SKM-1 (cell line): ENCODE data around the gene SLC5A2.
"Not testable (repeated sequence)": the region's sequence is repeated elsewhere in the genome, so short reads cannot be mapped to it uniquely, and the experiment has no call there.

ENCODE experiments used
- DNase-seq: peaks from one replicate; lab custom pipeline; 2025; ENCODE audit not compliant: unreplicated experiment; lab: John Stamatoyannopoulos, UW

The SLC5A2 gene

DNA sequence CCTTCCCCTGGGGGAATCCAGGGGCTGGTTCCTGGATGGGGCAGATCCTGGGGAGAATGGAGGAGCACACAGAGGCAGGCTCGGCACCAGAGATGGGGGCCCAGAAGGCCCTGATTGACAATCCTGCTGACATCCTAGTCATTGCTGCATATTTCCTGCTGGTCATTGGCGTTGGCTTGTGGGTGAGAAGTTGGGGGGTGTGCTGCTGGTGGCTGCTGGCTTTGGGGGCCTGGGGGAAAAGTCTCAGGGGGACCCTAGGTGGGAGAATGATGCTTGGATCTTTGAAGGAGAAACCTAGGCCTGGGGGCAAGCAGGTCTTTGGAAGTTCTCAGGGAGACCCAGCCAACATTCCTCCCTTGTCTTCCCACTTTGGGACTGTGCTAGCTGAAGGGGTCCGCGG lies at the start of gene SLC5A2:
TSS of gene SLC5A2 (plus strand) at position 43 of the 400 bp plus-strand sequence. CDS start at position 57, 14 bp downstream.
- no peak for DNase-seq

DNA sequence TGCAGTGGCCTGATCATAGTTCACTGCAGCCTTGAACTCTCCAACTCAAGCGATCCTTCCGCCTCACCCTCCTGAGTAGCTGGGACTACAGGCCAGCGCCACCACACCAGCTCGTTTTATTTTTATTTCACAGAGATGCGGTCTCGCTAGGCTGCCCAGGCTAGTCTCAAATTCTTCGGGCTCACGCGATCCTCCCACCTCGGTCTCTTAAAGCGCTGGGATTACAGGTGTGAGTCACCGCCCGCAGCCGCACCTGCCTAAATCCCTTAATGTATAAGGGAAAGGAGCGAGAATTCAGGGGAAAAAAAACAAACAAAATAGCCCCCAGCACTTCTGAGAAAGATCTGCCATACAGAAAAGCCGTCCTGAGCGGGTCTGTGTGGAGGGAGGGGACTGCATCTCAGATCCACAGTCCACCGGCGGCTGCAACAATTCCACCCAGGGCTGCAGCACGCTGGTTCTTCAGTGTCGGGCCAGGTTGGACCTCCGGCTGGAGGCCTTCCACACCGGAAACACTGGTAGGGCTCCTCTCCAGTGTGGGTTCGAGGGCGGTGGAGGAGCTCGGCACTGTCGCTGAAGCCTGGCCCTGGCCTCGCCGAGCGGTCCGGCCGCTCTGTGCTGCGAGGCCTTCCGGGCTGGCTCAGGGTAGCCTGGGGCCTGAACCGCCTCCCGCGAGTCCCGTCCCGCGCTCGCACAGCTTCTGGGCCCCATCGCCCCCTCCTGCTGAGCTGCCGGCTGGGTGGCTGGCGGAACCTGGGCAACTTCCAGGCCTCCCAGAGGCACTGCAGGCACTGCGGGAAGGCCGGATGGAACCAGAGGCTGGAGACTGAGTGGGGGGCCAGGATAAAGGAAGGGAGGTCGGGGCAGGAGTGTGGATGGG lies 47.3 kb upstream of the SLC5A2 start:
- DNase-seq = no peak

DNA sequence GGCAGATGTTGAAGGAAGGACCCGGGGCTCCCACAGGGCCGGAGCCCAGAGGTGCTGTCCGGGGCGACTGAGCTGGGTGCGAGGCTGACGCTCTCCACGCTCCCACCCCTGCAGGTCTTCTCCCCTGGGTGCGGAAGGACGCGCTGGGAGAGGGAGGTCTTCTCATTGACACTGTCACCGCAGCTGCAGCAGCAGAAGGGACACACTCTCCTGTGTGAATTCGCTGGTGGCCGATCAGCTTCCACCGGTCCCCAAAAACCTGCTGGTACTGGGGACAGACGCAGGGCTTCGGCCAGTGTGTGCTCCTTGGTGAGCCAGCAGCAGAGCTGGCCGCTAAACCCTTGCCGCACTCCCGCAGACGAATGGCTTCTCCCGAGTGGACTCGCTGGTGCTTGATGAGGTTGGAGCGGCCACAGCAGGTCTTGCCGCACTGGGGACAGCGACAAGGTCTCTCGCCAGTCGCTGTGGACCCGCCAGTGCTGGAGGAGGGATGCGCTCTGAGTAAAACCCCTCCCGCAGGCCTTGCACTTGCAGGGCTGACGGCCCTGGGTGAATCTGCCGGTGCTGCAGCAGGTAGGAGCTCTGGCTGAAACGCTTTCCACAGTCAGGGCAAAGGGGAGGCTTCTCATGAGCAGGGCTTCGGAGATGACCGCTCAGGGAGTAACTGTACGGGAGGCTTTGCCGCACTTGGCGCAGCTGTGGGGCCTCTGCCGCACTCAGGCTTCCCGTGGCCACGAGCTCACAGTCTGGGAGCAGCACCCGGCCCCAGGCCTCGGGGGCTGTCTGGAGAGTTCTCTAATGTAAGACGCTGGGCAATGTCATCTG lies 46.5 kb upstream of the SLC5A2 start:
- no peak for DNase-seq

DNA sequence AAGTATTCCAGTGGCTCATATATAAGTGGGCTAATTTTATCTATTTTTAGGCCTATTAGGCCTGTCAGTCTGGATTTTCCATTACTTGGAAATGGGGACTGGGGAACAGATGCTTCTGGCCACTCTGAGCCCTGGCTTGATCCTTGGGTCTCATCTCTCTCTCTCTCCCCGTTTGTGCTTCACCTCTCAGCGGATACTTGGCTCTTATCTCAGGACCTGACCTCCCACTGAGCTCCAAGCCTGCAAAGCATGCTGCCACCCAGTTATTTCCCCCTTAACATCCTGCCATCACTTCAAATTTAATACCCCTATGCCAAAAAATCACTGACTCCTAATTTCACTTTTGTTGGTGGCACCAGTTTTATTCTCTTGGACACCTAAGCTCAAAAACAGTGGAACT lies 44.5 kb upstream of the SLC5A2 start:
- no peak for DNase-seq

DNA sequence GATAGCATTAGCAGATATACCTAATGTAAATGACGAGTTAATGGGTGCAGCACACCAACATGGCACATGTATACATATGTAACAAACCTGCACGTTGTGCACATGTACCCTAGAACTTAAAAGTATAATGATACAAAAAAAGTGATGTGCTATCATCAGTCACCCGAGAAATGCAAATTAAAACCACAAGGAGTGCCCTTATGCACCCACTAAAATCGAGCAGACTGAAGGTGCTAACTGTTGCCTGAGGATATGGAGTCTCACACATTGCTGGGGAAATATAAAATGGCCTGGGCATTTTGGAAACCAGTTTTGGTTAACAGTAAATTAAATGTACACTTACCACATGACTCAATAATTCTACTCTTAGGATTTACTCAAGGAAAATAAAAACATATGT lies 43.9 kb upstream of the SLC5A2 start:
- DNase-seq = not testable (repeated sequence)

DNA sequence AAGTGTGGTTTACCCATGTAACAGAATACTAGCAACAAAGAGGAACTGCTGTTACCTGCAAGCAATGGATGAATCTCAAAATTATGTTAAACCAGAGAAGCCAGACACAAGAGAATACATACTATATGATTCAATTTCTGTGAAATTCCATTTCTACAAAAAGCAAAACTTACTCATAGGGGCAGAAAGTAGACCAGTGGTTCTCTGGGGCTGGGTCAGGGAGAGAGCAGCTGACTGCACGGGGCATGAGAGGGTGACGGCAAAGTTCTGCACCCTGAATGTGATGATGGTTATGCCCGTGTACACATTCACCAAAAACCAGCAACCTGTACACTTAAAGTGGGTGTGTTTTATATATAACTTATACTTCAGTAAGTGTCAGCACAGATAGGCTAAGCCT lies 43.4 kb upstream of the SLC5A2 start:
- no peak for DNase-seq

DNA sequence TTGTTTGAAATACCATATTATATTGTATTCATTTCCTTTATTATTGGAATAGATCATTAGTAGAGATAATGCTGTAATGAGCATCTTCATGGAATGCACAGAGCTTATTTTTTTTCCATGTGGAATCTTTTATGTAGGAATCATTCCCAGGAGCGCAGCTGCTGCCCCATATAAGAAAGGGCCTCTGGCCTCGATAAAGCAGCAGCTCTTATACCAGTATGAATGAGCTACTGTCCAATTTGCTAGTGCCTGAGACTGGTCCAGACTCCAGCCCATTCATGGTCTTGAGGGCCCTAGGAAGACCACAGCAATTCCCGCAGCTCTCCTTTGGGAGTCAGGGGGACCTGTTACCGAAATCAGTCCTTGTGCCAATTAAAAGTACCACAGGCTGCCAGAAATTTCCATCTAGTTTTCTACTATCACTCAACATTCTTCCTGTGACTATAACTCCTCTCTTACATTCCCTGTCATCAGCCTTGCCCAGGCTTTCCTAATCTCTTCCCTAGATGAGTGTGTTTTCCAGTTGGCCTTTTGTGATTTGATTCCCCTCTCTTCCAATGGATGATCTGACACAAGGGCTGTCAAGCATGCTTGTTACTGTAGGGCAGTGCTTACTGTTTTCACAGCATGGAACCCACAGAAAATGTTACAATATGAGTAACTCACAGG lies 42.3 kb upstream of the SLC5A2 start:
- DNase-seq = no peak

DNA sequence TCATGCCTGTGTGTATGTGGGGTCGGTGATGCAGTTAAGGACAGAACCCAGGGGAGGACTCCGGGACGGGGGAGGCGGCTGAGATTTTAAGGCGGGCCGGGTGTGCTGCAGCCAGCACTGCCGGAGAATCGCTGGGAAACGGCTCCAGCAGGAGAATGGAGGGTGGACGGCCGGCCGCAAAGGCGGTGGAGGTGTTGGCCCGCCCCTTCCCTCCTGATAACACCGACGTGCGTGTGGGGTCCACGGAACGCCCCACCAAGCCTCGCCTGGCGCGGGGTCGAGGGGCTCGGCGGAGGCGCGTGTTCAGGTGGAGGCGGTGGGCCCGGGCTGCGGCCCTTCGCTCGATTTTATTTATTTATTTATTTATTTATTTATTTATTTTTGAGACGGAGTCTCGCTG lies 41.0 kb upstream of the SLC5A2 start:
- no peak for DNase-seq

DNA sequence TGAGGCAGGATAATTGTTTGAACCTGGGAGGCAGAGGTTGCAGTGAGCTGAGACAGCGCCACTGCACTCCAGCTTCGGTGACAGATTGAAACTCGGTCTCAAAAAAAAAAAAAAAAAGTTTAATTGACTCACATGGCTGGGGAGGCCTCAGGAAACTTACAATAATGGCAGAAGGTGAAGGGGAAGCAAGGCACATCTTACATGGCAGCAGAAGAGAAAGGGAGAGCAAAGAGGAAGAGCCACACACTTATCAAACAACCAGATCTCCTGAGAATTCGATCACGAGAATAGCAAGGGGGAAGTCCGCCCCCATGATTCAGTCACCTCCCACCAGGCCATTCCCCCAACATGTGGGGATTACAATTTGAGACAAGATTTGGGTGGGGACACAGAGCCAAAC lies 37.0 kb upstream of the SLC5A2 start:
- not testable (repeated sequence) for DNase-seq

DNA sequence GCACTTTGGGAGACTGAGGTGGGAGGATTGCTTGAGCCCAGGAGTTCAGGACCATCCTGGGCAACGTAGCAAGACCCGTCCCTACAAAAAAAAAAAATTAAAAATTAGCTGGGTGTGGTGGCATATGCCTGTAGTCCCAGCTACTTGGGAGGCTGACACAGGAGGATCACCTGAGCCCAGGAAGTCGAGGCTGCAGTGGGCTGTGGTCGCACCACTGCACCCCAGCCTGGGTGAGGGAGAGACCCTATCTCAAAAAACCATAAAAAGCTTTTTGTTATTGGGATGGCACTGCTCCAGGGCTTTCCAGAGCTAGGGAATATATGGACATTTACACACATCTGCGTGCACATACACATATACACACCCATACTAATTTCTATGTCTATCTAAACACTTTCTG lies 31.7 kb upstream of the SLC5A2 start:
- no peak for DNase-seq

DNA sequence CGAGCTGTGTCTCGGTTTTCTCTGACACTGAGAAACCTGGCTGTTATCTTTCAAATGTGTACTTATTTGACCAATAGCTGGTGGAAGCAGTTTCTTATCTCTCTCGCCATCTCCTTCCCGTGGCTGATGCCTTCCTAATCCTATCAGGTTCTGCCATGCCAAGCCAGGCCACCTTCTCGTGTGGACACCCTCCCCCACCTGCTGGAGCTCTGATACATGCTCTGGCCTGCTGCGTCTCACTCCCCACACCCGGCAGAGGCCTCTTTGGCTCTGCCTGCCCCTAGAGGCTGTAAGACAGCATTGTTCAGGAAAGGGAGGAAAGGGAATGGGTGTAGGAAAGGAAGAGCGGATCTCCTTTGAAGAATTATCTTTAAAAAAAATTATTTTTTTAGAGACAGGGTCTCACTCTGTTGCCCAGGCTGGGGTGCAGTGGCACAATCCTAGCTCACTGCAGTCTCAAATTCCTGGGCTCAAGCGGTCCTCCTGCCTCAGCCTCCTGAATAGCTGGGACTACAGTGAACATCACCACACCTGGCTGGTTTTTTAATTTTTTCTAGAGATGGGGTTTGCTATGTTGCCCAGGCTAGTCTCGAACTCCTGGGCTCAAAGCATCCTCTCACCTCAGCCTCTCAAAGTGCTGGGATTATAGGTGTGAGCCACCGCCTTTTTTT lies 31.1 kb upstream of the SLC5A2 start:
- peak; percentile 33 for DNase-seq

DNA sequence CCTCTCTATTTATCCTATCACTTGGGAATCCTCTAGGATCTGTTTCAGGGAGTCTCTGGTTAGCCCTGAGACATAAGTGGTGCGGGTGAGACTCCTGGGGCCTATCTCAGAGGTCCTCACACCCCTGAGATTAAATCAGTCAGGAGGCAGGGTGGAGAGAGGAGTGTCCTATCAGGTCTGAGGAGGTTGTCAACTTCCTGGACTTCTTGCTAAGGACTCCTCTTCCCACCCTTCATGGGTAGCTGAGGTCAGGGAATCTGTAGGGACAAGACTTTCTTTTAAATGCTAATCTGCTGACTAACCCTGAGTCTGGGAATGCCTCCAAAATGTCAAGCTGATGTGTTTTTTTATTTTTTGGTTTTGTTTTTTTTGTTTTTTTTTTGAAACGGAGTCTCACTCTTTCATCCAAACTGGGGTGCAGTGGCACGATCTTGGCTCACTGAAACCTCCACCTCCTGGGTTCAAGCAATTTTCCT lies 30.3 kb upstream of the SLC5A2 start:
- DNase-seq = no peak

DNA sequence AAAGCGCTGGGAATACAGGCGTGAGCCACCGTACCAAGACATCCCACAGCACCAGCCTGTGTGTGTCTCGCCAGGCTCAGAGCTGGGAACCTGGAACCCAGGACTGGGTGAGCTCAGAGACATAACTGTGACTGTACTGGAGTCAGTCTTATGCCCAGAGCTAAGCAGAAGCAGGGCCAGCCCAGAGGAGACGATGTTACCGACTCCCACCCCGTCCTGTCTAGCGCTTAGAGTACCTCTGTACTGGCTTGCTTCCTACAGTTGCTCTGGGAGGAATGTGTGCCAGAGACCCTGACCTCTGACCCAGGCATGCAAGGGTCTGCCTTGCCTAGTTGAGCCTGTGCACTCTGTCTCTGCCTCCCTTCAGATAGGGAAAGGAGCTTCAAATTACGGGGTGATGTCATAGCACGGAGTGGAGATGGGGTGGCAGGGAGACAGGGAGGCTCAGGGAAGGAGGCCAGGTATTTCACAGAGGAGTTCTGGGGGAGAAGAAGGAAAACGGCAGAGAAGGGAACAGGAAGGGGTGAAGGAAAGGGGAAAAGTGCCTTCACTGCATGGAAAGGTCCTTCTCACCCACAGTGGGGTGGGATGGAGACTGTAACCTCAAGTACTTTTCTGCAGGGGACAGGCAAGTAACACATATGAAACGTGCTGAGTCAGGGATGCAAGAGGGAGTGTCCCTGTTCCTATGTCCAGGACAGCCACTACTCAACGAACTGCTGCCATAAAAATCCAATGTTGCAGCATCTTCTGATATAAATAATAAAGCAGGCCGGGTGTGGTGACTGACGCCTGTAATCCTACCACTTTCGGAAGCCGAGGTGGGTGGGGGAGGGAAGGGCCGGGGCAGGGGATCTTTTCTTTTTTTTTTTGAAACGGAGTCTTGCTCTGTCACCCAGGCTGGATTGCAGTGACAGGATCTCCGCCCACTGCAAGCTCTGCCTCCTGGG lies 29.4 kb upstream of the SLC5A2 start:
- DNase-seq = no peak

DNA sequence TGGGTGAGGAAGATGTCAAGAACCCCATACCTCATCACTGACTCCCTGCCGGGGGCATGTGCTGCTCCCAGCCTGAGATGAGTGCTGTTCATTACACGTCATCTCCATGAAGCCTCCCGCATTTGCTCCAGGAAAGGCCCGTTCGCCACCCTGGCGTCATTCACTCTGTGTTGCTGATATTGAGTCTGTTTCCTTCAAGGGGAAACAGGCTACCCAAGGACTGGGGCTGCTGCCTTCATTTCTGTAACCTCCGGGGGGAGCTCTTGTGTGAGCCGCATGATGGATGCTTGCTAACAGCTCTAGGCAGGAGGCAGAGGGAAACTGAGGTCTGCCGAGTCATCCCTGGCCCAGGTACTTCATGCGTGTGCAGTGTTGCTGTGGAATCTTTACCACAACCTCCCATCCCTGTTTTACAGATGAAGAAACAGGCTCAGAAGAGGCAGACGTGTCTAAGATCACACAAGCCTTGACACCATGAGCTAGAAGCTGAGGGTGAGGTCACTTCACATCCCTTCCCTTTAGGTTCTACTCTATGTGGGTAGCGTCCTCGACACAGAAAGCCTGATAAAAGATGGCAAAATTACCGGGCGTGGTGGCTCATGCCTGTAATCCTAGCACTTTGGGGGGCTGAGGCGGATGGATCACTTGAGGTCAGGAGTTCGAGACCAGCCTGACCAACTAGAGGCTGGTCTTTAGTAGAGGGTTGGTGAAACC lies 27.2 kb upstream of the SLC5A2 start:
- peak; percentile 28 for DNase-seq

DNA sequence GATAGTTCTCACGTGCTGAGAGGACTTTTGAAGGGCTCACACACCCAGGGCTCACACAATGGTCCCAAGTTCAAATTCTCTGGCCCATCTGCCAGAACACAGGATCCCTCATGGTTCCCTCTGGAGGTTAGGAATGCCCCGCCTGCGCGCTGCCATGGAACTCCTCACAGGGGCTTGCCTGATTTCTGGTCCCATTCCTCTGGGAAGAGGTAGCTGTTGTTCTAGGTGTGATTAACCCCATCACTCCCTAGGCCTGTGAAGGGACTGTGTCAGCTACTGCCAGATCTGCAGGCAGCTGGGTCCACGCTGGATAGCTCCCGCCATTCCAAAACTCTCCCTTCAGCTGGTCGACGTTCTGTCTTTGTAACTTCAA lies 25.9 kb upstream of the SLC5A2 start:
- DNase-seq = no peak

DNA sequence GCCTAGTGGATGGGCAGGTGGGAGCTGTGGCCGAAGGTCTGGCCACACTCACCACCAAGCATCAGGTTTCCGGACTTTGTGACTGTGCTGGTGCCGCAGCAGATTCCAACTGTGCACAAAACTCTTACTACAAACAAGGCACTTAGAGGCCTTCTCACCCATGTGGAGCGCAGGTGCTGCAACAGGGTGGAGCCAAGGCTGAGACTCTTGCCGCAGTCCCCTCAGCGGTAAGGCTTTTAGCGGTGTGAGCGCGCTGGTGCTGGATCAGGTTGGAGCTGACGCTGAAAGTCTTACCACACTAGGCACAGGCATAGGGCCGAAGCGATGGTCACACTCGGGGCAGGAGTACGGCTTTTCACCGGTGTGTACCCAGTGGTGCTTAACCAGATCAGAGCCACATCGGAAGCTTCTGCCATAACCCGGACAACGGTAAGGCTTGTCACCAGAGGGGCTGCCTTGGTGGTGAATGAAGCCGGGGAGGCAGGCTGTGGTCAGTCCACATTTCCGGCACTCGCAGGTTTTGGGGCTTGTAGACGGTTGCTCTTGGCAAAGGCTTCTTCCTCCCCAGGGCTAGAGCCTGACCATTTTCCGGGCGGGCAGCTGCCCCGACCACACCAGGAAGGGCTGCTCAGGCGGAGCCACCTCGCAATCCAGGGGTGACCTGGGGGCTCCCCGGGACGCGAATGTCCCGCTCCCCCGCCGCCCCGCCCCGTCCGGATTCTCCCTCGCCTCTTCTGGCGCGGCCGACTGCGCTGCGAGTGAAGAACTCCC lies 24.7 kb upstream of the SLC5A2 start:
- no peak for DNase-seq

DNA sequence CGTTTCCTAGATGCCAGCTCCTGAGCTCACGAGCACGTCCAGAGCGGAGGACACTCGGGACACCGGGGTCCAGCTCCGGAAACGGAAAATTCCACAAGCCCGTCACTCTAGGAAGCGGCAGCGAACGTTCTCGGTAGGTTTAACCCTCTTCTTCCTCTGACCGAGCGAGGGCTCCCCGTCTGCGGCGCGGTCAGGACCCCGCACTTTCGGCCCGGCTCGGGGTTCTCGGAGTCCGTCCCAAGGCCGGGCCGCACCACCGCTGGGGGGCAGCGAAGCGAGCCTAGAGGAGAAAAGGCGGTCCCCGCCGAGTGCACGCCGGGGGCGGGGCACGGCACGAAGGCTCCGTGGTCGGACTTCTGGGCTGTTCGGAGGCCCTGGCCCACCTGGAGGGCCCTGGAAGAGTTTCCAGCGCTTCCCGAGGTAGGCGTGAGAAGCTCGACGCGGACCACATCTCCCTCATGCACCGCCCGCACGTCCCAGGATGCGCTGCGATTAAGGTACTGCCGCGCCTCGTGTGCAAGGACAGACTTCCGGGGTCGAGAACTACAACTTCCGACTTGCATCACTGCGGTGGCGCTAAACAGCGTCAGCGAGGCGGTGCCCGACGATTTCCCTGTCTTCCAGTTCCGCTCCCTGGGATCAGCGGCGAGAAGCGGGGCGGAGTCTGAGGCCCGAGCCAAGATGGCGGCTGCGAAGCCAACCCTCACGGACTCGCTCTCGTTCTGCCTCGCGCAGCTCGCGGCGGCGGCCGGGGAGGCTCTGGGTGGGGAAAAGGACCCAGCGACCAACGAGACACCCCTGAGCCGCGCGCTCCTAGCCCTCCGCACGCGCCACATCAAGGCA lies 23.9 kb upstream of the SLC5A2 start, which contains the start of gene ARMC5:
TSS of gene ARMC5 (plus strand) at position 658 of the 843 bp plus-strand sequence. CDS start at position 682, 24 bp downstream.
- peak; percentile 99 for DNase-seq
